ENCODE results near the gene ZNF2.

ZNF2 gene

DNA sequence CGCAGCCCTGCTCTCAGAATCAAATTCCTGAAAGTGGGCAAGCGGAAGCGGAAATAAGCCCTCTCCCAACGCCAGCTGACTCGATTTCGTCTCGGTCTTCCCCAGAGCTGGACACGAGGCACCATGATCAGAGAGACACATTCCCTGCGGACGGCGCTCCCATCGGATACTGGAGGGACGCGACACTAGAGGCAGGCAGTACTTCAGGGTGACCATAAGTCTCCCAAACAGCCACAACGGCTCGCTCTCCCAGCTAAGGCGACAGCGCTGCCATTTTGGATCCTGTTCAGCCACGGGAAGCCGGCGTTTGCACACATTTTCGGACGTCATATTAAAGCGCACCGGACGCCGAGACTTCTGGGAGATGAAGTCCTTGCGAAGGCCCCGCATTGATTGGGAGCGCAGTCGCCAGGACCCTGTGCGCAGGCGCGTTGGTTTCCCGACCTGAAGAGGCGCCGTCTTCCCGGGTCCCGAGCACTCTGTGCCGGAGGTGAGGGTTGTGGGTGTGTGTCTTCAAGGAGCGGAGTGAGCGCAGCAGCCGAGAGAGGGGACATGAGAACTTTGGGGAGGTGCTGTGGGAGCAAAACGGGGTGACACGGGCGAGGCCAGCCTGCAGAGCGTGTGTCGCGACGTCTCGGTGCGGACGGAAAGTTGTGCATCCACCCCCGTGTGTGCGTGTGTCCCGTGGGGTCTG, at the start of gene ZNF2:
Gene ZNF2, plus strand, starts transcription at position 439 of the 694 bp plus-strand sequence. CDS start 10,418 bp downstream, outside the sequence.
- peak within 1 kb of the TSS; percentile 83 for H3K4me3 ChIP-seq (ENCODE audit: low read depth, low read length)
- TF ChIP-seq, protein P1, sequence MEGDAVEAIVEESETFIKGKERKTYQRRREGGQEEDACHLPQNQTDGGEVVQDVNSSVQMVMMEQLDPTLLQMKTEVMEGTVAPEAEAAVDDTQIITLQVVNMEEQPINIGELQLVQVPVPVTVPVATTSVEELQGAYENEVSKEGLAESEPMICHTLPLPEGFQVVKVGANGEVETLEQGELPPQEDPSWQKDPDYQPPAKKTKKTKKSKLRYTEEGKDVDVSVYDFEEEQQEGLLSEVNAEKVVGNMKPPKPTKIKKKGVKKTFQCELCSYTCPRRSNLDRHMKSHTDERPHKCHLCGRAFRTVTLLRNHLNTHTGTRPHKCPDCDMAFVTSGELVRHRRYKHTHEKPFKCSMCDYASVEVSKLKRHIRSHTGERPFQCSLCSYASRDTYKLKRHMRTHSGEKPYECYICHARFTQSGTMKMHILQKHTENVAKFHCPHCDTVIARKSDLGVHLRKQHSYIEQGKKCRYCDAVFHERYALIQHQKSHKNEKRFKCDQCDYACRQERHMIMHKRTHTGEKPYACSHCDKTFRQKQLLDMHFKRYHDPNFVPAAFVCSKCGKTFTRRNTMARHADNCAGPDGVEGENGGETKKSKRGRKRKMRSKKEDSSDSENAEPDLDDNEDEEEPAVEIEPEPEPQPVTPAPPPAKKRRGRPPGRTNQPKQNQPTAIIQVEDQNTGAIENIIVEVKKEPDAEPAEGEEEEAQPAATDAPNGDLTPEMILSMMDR (IDR thresholded peaks at IDR 0.05; ENCODE audit: borderline replicate concordance, insufficient read depth, low read depth, low read length) = 0 out of 2 replicates have a peak, but pooled peaks have one; percentile 13

GRCh38 chr2:95121093-95121406, 44.6 kb upstream of the ZNF2 start:
- peak overlapping the region; percentile 90 for H3K4me3 ChIP-seq (ENCODE audit: low read depth, low read length)
- TF ChIP-seq, protein P1 (IDR thresholded peaks at IDR 0.05; ENCODE audit: borderline replicate concordance, insufficient read depth, low read depth, low read length) = no peak

DNA sequence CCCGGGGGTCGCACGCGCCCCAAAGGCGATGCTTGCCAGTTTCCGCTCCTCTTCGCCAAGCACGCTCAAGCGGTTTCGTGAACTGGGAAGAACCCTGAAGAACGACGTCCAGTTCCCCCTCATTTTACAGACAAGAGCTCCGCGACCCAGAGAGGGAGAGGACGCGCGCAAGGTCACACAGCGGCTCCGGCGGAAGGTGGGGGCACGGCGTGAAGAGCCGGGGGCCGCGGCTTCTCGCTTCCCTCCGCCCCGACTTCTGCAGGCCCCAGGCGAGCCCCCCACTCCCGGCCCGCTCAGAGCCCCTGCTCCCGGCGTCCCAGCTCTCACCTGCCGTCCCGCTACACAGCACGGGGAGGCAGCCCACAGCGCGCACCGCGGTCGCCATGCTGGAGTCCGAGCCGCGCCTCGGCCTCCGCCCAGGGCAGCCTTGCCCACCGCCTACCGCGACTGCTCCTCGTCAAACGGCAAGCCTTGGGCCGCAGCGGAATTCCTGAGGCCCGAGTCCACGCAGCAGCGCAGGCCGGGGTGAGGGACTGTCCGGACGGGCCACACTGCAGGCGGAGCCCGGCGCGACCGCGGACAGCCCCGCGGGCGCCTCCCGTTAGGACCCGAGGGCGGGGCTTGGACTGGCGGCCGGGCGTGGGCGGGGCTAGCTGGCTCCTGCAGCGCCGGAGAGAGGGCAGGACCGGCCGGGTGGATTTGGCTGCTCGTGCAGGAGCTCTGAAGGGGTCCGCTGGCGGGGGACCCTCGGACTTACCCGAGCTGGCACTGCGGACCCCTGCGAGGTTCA, 44.0 kb upstream of the ZNF2 start, which contains the start of gene MRPS5:
Gene MRPS5, minus strand, starts transcription at position 402 of the 790 bp plus-strand sequence. Its CDS starts 17 bp downstream, at position 385.
- TF ChIP-seq, protein P1 (IDR thresholded peaks at IDR 0.05; ENCODE audit: borderline replicate concordance, insufficient read depth, low read depth, low read length) = no peak
- peak within 1 kb of the TSS; percentile 90 for H3K4me3 ChIP-seq (ENCODE audit: low read depth, low read length)

- H3K4me3 ChIP-seq (ENCODE audit: low read depth, low read length) = peak overlapping the region; percentile 90
- TF ChIP-seq, protein P1 (IDR thresholded peaks at IDR 0.05; ENCODE audit: borderline replicate concordance, insufficient read depth, low read depth, low read length) = no peak
Measured at GRCh38 chr2:95122197-95122551, 43.4 kb upstream of the ZNF2 start.

DNA sequence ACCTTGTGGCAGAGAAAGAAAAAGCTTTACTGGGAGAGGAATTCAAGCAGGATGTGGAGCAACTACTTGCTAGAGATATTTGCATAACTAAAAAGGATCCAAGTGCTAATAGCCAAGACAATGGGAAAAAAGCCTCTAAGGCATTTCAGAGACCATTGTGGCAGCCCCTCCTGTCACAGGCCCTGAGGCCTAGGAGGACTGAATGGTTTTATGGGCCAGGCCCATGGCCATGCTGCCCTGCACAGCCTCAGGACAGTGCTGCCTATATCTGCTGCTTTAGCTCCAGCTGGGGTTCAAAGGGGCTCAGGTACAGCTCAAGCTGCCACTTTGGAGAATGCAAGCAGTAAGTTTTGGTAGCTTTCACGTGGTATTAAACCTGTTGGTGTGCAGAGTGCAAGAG, 26.9 kb upstream of the ZNF2 start:
- TF ChIP-seq, protein P1 (IDR thresholded peaks at IDR 0.05; ENCODE audit: borderline replicate concordance, insufficient read depth, low read depth, low read length) = no peak
- no peak overlapping the region for H3K4me3 ChIP-seq (ENCODE audit: low read depth, low read length)

GRCh38 chr2:95143838-95144237, 21.8 kb upstream of the ZNF2 start:
- H3K4me3 ChIP-seq (ENCODE audit: low read depth, low read length) = no peak overlapping the region
- TF ChIP-seq, protein P1 (IDR thresholded peaks at IDR 0.05; ENCODE audit: borderline replicate concordance, insufficient read depth, low read depth, low read length) = no peak

All from GM12875 (cell line).